Progenitor cell of endocrine pancreas (in vitro differentiated cells): ENCODE results near the gene TBXA2R. TPM values are rescaled to one million over a fixed set of nuclear protein-coding genes. Genes with fewer than 3 reads are reported as not detected.

ENCODE experiments used
- DNase-seq: peaks from one replicate; pipeline ENCODE4 v3.0.0; 2021; ENCODE audit warnings: low spot score; ENCODE audit not compliant: unreplicated experiment
- H3K27ac Mint-ChIP-seq: 2 replicates; pipeline ENCODE4 v1.8.0; 2021; ENCODE audit warnings: mild to moderate bottlenecking, moderate library complexity, mixed read lengths
- H3K27me3 Mint-ChIP-seq: 2 replicates; pipeline ENCODE4 v1.8.0; 2021; ENCODE audit warnings: mixed read lengths
- H3K36me3 Mint-ChIP-seq: 2 replicates; pipeline ENCODE4 v1.8.0; 2022; ENCODE audit warnings: mixed read lengths; ENCODE audit not compliant: insufficient read depth
- H3K4me1 Mint-ChIP-seq: 2 replicates; pipeline ENCODE4 v1.8.0; 2021; ENCODE audit warnings: low read depth, mixed read lengths
- H3K4me3 Mint-ChIP-seq: 2 replicates; pipeline ENCODE4 v1.8.0; 2021; ENCODE audit warnings: low read depth, mild to moderate bottlenecking, moderate library complexity, mixed read lengths
- H3K9me3 Mint-ChIP-seq: 2 replicates; pipeline ENCODE4 v1.8.0; 2021; ENCODE audit warnings: low read depth, mixed read lengths
- CTCF ChIP-seq: fragments of 200-600 bp; sonication (generic); IDR thresholded peaks from one replicate; pipeline ENCODE4 v1.5.0; 2021; ENCODE audit warnings: antibody characterized with exemption, mild to moderate bottlenecking; ENCODE audit not compliant: unreplicated experiment
- total RNA-seq: library from RNA; stranded (reverse); gene quantifications from 2 replicates; pipeline ENCODE4 v1.2.1, GENCODE V29; 2021

The TBXA2R gene
- total RNA-seq, 1 donor from 2014 or later: not detected

DNA sequence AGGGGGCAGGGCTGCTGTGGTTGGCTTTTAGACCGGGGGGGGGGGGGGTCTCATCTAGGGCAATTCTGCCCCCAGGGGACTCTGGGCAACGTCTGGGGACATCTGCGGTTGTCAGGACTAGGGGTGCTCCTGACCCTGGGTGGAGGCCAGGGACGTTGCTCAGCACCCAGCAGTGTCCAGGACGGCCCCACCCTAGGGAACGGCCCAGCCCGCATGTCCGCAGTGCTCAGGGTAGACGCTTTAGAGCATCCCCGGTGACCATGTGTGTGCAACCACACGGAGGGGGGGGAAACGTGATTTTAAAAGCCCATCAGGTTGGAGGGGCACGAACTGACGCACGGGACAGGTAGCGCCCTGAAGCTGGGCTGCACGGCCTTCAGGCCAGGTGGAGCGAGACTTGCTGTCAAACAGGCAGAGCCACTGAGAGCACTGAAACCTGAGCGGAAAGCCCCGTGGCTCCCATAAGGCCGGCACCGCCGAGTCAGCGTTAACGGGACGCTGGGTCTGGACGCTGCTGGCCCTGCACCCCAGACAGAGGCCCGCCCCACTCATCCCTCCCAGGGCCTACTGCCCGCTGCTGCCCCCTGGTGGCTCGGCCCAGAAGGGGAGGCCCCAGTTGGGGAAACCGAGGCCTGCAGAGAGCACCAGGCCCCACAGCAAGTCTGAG, 11.6 kb upstream of the TBXA2R start:
- Mint-ChIP-seq H3K36me3 (no peaks in the 10 kb centered on the region), H3K27ac (no peak overlapping the region)
- peak; percentile 70 for TF ChIP-seq CTCF

GRCh38 chr19:3617463-3617862, 10.8 kb upstream of the TBXA2R start:
- Mint-ChIP-seq H3K27ac (no peak overlapping the region), H3K27me3 (no peaks in the 10 kb centered on the region), H3K9me3 (no peaks in the 10 kb centered on the region), H3K4me3 (no peak overlapping the region), H3K36me3 (no peaks in the 10 kb centered on the region), H3K4me1 (no peaks in the 10 kb centered on the region)
- no peak for DNase-seq
- TF ChIP-seq CTCF: no peak

More for the DNA sequence above, 11.6 kb upstream of the TBXA2R start:
- Mint-ChIP-seq H3K9me3 (no peaks in the 10 kb centered on the region), H3K4me1 (no peaks in the 10 kb centered on the region), H3K4me3 (no peak overlapping the region), H3K27me3 (no peaks in the 10 kb centered on the region)
- peak; percentile 41 for DNase-seq

DNA sequence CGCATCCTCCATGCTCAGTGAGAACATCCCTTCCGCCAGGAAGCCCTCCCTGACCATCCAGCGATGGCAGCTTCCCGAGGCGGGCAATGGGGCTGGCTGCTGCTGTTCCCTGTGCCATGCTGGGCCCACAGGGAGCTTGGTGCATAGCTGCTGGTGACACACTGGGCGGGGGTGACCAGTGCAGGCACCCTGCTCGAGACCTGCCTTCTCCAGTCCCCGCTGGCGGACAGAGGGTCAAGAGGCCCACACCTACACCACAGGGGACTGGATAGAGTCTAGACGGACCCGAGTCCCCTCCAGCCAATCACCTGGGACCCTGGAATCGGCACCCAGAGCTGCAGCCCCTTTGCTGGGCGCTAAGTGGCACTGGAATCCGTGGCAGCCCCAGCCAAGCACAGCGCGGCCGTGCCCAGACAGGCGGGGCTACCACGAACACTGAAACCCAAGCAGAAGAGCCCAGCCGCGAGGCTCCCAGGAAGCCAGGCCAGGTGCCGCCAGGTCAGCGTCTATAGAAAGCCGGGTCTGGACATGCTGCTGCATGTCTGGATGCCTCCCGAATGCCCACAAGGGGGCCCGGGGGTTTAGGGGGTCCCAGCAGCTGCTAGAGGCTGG, 9.0 kb upstream of the TBXA2R start:
- no peak for TF ChIP-seq CTCF
- no peaks in the 10 kb centered on the region for H3K9me3 Mint-ChIP-seq
- DNase-seq: no peak
- no peak overlapping the region for H3K27ac Mint-ChIP-seq
- no peak overlapping the region for H3K4me3 Mint-ChIP-seq
- peaks cover 3% of the 10 kb centered on the region for H3K36me3 Mint-ChIP-seq
- H3K27me3 Mint-ChIP-seq: no peaks in the 10 kb centered on the region
- no peaks in the 10 kb centered on the region for H3K4me1 Mint-ChIP-seq

GRCh38 chr19:3614858-3615505, 8.3 kb upstream of the TBXA2R start:
- H3K9me3 Mint-ChIP-seq: no peaks in the 10 kb centered on the region
- no peak overlapping the region for H3K27ac Mint-ChIP-seq
- TF ChIP-seq CTCF: no peak
- peaks cover 3% of the 10 kb centered on the region for H3K36me3 Mint-ChIP-seq
- H3K27me3 Mint-ChIP-seq: no peaks in the 10 kb centered on the region
- H3K4me3 Mint-ChIP-seq: no peak overlapping the region
- DNase-seq: no peak
- H3K4me1 Mint-ChIP-seq: no peaks in the 10 kb centered on the region

DNA sequence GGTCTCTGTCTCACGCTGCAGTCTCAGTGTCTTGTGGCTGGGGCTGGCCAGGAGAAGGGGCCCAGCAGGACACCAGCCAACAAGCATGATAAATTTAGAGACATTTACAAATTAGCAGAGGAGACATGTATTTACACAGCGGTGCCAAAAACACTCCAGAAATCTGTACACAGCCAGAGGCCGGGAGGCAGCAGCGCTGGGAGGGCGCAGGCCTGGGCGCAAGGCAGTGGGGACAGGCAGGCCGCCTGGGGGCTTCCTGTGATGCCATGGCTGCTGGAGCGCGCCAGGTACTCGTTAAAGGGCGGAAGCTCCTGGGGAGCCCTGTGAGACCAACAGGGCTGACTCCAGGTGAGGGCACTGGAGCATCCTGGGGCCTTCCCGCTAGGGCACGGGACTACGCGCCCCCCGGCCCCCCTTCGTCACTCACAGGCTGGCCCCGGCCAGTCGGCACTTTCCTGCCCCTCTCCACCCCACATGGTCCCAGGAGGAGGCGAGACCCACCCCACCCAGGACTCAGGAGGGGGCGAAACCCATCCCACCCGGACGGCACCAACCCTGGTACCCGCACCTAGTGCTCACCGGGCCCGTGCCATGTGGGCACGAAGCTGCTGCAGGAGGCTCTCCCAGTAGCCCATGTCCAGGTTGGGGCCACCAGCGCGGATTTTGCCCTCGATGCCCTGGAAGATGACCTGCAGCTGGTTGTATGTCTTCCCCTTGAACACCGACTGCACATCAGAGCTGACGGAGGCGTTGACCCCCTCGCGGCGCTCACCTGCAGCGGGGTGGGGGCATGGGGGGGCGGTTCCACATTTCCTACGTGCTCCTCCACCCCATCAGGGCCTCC, 7.4 kb upstream of the TBXA2R start:
- Mint-ChIP-seq H3K9me3 (no peaks in the 10 kb centered on the region), H3K27me3 (no peaks in the 10 kb centered on the region), H3K27ac (no peak overlapping the region), H3K4me3 (no peak overlapping the region), H3K36me3 (peaks cover 3% of the 10 kb centered on the region), H3K4me1 (no peaks in the 10 kb centered on the region)
- DNase-seq: no peak
- TF ChIP-seq CTCF: no peak
